HepG2 (cell line): ENCODE data around the gene HSP90AB1. TPM values are rescaled to one million over a fixed set of nuclear protein-coding genes. Genes with fewer than 3 reads are reported as not detected.

ENCODE experiments used
- DMTF1 ChIP-seq: sonication (generic); formaldehyde crosslinking; IDR thresholded peaks from 2 replicates; pipeline ENCODE4 v1.4.0; 2020; ENCODE audit warnings: mild to moderate bottlenecking, missing genetic modification reagents
- ETV6 ChIP-seq: sonication (generic); formaldehyde crosslinking; conservative IDR thresholded peaks from 2 replicates; pipeline ENCODE4 v1.4.0; 2020; ENCODE audit warnings: missing genetic modification reagents
- GATAD1 ChIP-seq: IDR thresholded peaks from 2 replicates; pipeline ENCODE4 v1.6.1; 2016; ENCODE audit warnings: missing genetic modification reagents, missing compliant biosample characterization
- HIC2 ChIP-seq: sonication (generic); formaldehyde crosslinking; IDR thresholded peaks from 2 replicates; pipeline ENCODE4 v1.9.0; 2022; ENCODE audit warnings: low read depth, missing genetic modification reagents
- HNRNPK ChIP-seq: fragments of 200-400 bp; formaldehyde crosslinking; IDR thresholded peaks from 2 replicates; pipeline ENCODE4 v1.6.1; 2018; ENCODE audit warnings: low read length, low read depth, moderate library complexity, mild to moderate bottlenecking; ENCODE audit not compliant: poor library complexity, severe bottlenecking
- JDP2 ChIP-seq: sonication (generic); formaldehyde crosslinking; IDR thresholded peaks from 2 replicates; pipeline ENCODE4 v1.8.1; 2022; ENCODE audit warnings: missing genetic modification reagents, borderline replicate concordance
- KDM5B ChIP-seq: sonication (generic); formaldehyde crosslinking; IDR thresholded peaks from 2 replicates; pipeline ENCODE4 v1.4.0; 2020; ENCODE audit warnings: missing genetic modification reagents, mild to moderate bottlenecking, borderline replicate concordance
- LCORL ChIP-seq, 2 experiments: fragments of 450-650 bp in 1 of 2; sonication (generic) in 1 of 2; formaldehyde crosslinking in 1 of 2; IDR thresholded peaks; 2 replicates each; pipeline versions ENCODE4 v1.5.0 to v1.6.1; 2017 to 2020; ENCODE audit warnings: antibody characterized with exemption in 1 of 2, missing genetic modification reagents in 1 of 2
- LRRFIP1 ChIP-seq: sonication (generic); formaldehyde crosslinking; conservative IDR thresholded peaks from 2 replicates; pipeline ENCODE4 v1.4.0; 2020; ENCODE audit warnings: missing genetic modification reagents
- RARG ChIP-seq: sonication (generic); formaldehyde crosslinking; IDR thresholded peaks from 2 replicates; pipeline ENCODE4 v1.4.0; 2020; ENCODE audit warnings: low read depth, mild to moderate bottlenecking, missing genetic modification reagents
- SKIL ChIP-seq: sonication (generic); formaldehyde crosslinking; IDR thresholded peaks from 2 replicates; pipeline ENCODE4 v1.8.0; 2022; ENCODE audit warnings: missing genetic modification reagents, mild to moderate bottlenecking, moderate library complexity, borderline replicate concordance
- SP4 ChIP-seq: sonication (generic); formaldehyde crosslinking; IDR thresholded peaks from 2 replicates; pipeline ENCODE4 v1.8.1; 2023; ENCODE audit warnings: mild to moderate bottlenecking, missing genetic modification reagents
- ZFP36L1 ChIP-seq: sonication (generic); formaldehyde crosslinking; IDR thresholded peaks from 2 replicates; pipeline ENCODE4 v1.8.0; 2022; ENCODE audit warnings: mild to moderate bottlenecking, missing genetic modification reagents, moderate library complexity
- ZNF383 ChIP-seq: sonication (generic); formaldehyde crosslinking; IDR thresholded peaks from 2 replicates; pipeline ENCODE4 v1.4.0; 2020; ENCODE audit warnings: missing genetic modification reagents, mild to moderate bottlenecking, borderline replicate concordance
- ZUFSP ChIP-seq: sonication (generic); formaldehyde crosslinking; IDR thresholded peaks from 2 replicates; pipeline ENCODE4 v1.9.0; 2021; ENCODE audit warnings: missing genetic modification reagents, mild to moderate bottlenecking, borderline replicate concordance
- polyA plus RNA-seq, 8 experiments: library from polyadenylated mRNA; depleted of rRNA in 3 of 8; stranded (reverse) in 7 of 8; unstranded in 1 of 8; fragments of >200 nt; fragmentation: Illumina TruSeq in 4 of 8; extraction: Trizol in 4 of 8; gene quantifications; 2 replicates each; pipeline versions ENCODE4 v1.2.1 to v1.2.3, GENCODE V29; 2011 to 2016; ENCODE audit warnings: low read depth in 4 of 8, missing spikeins in 1 of 8, mixed read lengths in 1 of 8; ENCODE audit not compliant: insufficient read depth in 1 of 8
- total RNA-seq, 5 experiments: library from RNA; depleted of rRNA; stranded (reverse); fragments of >200 nt; fragmentation: Illumina TruSeq; extraction: Trizol; gene quantifications; 2 replicates each; pipeline ENCODE4 v1.2.3, GENCODE V29; 2016; ENCODE audit warnings: low read depth in 1 of 5

The HSP90AB1 gene
- total and polyA plus RNA-seq, 2 of the 13 experiments (the other 11 are each of a cell fraction or from before 2014, with no cell fraction given): 1,325 to 1,472 TPM

GRCh38 chr6:44247338-44248302, 719 bp downstream of the HSP90AB1 start (continued):
- TF ChIP-seq LRRFIP1 (CRISPR knock-in tag) (no peak), GATAD1 (CRISPR knock-in tag) (no peak; the same call in 1 of the 2 replicates), DMTF1 (0 out of 2 replicates have a peak, but pooled peaks have one; percentile 26), SP4 (CRISPR knock-in tag) (no peak), JDP2 (CRISPR knock-in tag) (no peak), HIC2 (CRISPR knock-in tag) (peak; percentile 63; the same call in 1 of the 2 replicates), SKIL (no peak), ZFP36L1 (CRISPR knock-in tag) (peak; percentile 85; the same call in 1 of the 2 replicates), HNRNPK (peak; percentile 71), LCORL (IDR thresholded peaks at IDR 0.05) (no peak), LCORL (CRISPR knock-in tag; IDR thresholded peaks at IDR 0.05) (no peak), KDM5B (CRISPR knock-in tag) (peak; percentile 73; the same call in 1 of the 2 replicates), ZUFSP (CRISPR knock-in tag) (no peak), ZNF383 (no peak), RARG (CRISPR knock-in tag) (0 out of 2 replicates have a peak, but pooled peaks have one; percentile 23), ETV6 (CRISPR knock-in tag) (0 out of 2 replicates have a peak, but pooled peaks have one; percentile 7)
